GM18907 (cell line): ENCODE measurements around the gene NLGN1.

ENCODE experiments used
- ATAC-seq: cut with Tn5 transposase; IDR thresholded peaks from one replicate; pipeline ENCODE4 v1.9.1; 2021; ENCODE audit warnings: mild to moderate bottlenecking, moderate library complexity; ENCODE audit not compliant: unreplicated experiment

NLGN1 gene

DNA sequence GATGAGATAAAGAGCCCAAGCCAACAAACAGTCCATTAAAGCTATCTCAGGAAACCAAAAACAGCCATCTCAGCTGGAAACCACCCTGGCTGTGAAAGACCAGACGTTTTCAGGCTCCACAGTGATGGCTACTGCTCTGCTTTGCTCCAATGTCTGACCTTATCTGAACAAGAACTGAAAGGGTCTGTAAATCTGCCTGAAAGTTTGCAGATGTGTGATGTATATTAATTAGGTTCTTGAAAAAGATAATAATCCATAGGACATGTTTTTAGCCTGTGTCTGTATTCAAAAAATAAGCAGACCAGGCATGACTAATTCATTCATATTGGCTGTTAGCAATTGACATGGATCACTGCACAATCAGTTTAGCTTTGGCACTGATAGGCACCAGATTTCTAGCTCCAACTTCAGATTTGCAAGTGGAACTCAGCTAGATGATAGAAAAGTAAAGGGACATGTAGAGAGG lies 850.2 kb downstream of the NLGN1 start:
- no peak for ATAC-seq

DNA sequence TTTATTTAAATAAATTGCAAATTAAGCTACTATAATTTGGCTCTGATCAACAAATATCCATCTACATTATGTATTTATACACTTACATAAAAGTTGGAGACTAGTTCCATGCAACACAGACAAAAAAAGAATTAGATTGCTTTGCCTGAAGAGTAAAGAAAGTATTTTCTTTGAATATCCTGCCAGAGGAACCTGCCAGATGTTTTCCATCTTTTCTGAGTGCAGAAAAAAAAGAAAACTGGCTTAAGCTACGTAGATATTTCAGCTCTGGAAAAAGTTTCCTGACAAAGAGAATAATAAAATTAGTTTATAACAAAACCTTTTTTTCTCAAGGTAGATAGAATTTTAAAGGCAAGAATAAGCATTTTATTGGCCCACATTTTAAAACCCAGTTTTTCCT lies 854.1 kb downstream of the NLGN1 start:
- no peak for ATAC-seq

DNA sequence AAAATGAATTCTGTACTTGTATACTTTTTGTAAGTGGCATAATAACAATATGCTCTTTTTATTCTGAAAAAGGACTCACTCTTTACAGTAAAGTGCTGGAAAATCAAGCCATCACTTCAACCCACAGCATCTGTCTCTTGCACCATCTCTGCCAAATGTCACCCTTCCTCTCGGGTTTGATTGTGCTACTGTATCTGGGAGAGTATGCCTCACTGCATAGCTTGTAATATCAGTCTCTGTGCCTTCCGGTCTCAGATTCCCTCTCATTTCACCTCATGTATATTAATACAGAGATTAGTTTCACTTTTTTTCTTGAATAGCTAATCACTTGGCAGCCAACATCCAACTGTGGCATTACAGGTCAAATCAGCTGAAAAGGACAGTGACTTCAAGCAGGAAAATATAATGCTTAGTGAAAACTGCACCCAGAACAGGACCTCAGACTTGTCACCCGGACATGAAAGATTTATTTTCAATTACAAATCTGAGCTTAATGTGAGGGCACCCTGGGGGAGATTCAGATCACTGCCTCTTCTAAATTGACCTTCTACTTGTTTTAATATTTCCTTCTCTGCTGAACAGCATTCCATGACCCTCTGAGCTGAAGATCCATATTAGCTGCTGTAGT lies 855.8 kb downstream of the NLGN1 start:
- ATAC-seq: no peak

DNA sequence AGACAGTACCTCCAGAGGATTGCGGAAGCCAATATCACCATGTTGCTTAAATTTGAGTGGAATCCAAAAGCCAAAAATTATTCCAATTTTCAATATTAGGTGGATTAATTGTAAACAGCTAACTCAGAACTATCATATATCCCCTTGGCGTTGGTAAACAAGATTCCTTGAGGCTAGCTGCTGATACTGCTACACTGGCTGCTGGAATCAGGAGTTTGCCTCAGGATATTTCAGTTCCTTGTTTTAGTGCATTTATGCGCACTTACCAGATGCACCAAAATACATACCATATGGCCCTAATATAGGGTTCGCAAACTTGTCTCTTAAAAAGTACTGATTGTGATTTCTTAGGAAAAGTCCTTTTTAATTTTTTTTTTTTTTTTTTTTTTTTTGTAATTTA lies 856.4 kb downstream of the NLGN1 start:
- ATAC-seq: no peak

DNA sequence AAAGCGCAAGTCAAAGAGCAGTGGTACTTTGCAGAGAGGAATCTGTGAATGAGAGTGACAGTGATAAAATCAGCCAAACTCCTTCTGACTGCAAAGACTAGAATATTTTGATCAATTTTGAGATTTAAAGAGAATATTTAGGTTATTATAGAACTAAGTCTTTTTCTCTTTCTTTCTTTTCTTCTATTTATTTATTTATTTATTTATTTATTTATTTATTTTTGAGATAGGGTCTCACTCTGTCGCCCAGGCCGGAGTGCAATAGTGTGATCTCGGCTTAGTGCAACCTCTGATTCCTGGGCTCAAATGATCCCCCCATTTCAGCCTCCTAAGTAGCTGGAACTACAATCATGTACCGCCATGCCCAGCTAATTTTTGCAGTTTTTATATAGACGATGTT lies 857.9 kb downstream of the NLGN1 start:
- no peak for ATAC-seq

DNA sequence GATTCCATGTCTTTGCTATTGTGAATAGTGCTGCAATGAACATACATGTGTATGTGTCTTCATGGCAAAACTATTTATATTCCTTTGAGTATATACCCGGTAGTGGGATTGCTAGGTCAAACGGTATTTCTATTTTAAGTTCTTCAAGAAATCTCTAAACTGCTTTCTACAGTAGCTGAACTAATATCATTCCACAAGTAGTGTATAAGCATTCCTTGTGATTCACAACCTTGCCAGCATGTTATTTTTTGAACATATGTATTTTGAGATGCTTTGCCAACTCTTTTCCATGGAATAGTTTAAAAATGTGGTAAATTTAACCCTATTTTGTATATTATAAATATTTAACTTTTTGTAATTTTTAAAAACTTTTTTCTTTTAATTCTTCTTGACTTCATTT lies 868.9 kb downstream of the NLGN1 start:
- no peak for ATAC-seq

DNA sequence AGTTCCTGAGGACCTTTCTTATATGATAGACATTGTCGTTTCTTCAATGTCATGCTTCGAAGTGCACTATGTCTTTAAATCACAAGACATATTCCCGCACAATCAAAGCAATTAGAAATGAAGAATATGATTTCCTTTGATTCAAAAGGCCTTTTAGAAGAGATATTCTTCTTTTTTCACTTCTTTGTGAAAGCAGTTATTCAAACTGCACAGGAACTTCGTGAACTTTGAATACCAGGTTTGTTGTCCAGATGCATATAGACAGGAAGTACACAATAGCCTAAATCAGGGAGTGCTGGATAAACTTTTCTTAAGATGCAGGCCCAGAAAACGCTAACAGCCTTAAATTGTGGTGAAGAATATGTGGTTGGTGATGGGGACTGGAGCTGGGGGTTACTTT lies 870.5 kb downstream of the NLGN1 start:
- no peak for ATAC-seq

DNA sequence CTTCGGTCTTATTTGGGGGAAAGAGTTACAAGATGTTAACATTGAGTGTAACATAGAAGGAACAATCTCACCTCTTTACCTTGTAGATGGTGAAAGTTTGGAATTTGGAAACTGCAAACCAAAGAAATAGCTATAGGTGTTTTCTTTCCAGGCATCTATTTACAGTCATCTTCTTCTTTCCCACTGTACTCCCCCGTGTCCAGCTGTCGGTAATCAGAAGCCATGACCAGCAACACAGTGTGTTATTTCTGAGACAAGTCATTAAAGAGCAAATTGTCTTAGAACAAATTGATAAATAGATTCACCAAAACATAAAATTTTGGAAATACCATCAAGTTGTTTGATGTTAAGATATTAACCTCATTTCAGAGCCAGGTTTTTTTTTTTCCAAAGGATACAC lies 871.0 kb downstream of the NLGN1 start:
- no peak for ATAC-seq

DNA sequence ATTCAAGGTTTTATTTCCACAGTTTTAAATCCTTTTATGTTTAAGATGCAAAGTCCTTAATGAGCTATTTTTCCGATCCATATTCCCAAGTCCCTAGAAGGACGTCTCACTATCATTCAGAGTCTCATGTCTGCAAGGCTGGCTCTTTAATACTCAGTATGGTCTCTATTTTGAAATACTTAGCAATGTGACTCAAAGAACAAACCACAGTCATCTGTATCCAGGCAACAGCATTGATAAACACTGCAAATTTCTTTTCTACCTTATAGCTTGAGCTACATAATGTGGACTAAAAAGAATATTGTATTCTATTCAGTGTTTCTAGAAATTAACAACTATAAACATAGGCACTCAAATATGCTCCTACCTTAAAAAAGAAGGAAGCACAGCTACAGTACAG lies 873.3 kb downstream of the NLGN1 start:
- no peak for ATAC-seq

DNA sequence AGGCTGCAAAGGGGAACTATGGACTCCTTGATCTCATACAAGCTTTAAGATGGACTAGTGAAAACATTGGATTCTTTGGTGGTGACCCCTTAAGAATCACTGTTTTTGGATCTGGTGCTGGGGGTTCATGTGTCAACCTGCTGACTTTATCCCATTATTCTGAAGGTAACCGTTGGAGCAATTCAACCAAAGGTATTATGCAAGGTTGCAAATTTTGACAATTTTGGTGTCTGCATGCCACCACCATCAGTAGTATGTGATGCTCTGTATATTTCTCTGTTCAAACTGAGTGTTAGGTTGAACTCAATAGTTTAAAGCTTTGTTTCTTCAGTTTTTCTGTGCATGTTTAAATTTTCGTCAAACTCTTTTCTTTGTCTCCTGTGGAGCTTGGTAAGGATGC lies 877.8 kb downstream of the NLGN1 start:
- no peak for ATAC-seq

DNA sequence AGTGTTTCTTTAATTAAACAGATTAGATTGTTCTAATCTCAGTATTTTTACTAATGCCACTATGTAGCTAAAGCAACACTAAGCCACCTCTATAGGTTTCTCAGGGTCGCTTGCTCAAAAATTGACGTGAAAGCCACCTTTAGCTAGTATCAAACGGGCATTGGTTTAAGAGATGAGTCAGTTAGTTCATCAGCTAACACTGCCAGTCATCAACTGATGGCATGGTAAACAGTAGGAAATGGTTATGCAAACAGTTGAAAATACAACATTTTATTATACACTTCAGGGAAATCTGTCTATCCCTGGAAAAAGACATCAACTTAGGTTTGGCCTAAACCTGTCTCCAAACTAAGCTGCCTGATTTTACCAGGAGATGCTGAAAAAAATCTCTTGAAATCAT lies 879.3 kb downstream of the NLGN1 start:
- ATAC-seq: no peak

DNA sequence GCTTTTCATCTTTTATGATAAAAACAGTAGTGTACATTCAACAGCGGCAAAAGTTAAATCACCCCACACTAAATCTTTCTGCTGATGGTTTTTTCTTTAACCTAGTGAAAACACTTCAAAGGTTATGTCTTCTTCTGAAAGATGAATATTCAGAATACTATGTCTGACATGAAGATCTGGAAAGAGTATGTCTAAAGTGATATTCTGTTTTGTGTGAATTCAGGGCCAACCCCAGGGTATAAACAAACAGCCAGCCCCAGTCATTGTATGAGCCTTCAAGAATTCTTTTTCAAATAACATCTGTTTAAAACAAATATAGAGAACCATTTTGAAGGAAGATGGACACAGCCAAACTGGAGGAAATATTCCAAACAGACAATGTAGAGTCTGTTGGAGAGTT lies 880.5 kb downstream of the NLGN1 start:
- ATAC-seq: no peak

DNA sequence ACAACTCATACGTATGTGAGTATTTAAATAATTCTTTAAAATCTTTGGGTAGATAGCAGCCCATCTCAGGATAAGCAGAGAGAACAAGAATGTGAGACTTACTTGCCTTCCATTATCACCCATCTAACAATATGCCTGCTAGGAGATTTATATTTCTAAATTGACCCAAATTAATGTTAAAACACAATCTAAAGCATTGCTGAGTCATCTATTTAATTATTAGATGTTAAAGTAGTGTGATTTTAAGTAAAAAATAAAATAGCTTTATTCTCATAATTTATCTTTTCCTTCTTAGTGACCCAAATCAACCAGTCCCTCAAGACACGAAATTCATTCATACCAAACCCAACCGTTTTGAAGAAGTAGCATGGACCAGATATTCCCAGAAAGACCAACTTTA lies 882.6 kb downstream of the NLGN1 start:
- no peak for ATAC-seq

DNA sequence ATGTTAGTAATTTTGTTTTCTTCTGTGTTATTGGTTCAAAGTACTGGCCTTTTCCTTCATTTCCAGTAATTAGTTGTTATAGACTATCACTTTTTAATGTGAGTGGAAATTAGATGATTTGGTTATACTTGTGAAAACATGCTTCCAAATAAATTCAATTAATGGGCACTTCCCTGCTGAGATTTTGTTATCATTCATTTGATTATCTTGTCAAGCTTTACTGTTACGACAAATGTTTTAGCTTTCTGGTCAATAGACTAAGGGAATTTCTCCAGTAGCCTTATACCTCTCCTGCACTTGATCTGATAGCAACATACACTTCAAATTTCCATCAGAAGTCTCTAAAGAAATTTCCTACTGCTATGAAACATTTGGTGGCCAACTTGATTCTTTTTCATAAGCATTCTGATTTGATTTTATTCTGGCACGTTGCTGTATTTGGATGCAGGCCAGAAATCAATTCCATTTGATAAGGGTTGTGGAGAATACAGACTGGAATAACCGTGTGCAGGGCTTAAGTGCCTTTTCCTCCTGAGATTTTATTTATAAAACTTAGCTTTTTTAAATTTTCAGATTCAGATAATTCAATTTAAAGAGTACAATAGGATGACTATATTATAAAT lies 887.8 kb downstream of the NLGN1 start:
- no peak for ATAC-seq

DNA sequence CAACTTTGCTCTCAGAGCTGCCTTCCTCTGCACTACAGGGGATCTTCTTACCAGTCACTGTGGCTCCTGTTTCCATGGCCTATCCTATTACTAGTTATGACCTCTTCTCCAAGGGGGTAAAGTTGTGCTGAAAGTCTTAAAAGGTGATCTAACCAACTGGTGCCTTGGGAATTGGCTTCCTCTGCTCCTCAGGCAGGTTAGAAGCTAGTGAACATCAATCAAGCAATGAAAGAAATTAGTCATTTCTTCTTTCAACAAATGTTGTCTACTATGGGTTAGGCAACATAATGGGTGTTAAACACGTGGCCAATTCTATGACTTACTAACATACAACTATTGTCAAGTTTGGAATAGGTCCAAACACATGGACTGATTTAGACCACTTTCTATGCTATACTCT lies 890.2 kb downstream of the NLGN1 start:
- ATAC-seq: no peak

DNA sequence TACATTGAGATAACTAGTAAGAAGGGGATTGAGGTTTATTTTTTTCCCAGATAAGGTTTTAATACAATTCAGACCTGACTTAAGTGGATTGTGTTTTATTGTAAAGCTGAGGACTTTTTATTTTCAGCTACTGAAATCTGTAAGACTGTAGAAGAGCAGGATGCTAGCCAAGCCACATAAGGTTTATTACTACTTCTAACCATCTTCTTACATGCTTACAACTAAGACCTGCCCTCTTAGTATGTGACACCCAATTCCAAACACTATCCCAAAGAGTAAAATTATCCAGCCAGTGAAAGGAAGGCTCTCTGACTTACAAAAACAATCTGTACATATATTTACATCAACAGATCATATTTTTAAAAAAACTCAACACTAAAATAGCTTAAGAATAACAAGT lies 897.1 kb downstream of the NLGN1 start:
- ATAC-seq: no peak

DNA sequence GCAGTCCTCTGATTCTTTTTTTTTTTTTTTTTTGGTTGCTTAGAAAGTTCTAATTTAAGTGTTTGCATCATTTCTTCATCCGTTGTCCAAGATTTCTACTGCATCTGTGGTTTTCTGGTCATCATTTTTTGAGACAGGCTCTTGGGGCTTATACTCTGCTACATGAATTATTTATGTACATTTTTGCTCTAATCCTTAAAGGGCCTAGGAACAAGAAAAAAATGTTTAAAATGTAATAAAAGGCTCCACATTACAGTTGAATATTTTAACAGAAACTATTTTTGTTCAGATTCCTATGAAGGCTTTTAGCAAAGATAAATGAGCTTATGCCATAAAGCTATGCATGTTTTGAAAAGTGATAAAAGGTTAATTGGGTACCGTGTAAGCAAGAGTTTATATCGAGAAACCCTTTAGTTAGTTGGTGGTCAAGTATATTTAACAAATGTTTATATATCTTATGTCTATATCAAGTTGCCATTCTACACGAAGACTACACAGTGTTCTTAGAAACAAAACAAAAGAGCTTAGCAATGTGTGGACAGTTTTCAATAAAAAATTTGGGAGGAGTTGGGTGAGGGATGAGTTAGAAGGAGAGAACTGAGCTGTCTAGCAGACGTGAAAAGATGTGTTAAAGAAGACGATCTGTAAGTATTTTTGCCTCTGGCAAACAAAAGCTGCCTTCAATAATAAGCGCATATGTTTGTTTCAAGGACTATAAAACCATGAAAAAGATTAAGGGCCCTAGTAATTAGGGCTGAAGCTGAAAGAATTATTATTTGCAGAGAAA lies 898.0 kb downstream of the NLGN1 start:
- ATAC-seq: no peak

DNA sequence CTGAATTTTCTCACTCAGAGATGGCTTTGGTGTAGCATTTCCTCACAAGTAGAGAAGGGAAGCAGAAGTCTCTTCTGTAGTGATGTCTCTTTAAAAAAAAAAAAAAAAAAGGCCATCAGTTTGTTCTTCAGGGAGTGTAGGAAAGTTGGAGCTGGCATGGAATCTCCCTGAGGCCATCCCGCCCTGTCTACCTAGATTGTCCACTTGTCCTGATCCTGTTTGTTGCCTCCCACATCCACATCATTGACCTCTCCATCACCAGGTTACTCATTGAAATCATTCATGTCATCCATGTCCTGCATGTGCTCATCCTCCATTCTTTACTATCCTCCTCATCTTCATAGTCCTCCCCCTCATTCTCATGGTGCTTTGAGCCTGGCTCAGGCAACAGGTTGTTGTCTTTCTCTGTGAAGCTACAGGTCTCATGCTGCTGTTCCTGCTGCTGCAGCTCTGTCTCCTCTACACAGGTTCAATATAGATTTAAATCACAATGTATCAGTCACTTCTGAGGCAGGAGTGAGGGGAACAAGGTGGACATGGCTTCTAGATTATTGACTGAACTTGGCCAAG lies 905.3 kb downstream of the NLGN1 start:
- ATAC-seq: no peak

DNA sequence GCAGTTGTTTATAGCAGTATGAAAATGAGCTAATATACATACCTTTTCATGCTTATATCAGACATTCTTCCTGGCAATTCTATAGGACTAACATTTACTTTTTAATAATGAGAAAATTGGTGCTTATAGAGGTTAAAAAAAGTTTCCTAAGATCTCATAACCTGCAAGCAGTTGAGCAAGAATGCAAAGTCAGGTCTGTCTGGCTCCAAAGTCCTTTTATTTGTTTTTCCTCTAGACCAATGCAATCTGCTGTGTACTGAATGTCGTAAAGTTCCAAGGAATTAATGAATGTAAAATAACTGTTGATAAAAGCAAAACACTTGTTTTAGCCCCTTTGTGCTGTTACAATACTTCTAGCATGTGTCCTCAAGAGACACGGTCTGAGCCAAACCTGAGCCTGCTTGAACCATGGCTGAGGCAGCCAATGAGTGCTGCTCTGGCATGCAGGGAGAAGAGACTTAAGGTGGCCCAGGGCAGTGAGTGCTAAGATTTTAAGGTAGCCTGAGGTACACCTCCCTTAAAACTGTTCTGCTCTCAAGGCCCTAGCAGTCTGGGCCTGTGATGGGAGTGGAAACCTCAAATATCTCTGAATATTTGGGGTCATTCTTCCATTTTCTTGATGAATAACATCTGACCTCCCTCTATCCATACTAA lies 906.5 kb downstream of the NLGN1 start:
- no peak for ATAC-seq

DNA sequence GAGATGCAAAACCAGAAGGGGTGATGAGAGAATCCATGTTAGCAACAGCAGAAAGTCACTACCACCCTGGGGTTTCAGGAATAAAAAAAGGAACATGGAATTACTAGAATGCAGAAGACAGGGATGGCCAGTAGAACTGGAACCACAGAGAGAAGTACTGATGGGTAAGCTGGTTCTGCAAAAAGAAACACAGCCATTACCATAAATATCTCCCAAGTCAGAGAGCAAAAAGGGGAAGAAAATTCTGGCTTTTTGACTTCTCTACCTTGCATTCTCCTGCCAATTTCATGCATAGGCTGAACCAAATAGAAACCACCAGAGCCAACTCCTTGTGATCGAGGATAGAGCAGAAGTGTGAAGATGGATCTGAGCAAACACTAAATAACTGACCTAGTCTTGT lies 911.2 kb downstream of the NLGN1 start:
- no peak for ATAC-seq

DNA sequence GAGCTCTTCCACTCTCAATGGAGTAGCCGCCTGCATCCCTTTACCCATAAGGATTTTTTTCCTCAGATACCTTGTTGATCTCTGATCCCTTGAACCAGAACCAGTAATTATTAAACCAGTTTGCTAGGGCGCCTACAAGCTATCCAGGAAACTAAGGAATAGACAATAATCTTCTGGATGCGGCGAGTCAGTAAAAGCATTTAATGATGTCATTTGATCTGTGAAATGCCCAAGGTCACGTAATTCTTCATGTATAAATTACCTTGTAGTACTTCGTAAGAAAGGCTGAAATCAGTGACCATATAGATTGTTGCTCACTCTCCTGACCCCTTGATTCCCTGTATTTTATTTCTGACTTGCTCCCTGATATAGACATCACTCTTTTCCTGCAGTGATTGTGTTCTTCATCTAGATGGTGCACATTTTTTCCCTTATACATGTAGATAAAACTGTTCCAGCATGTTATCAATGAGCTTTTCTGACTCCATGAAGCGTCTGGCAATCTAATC lies 913.0 kb downstream of the NLGN1 start:
- no peak for ATAC-seq
